Smooth muscle cell (in vitro differentiated cells): ENCODE data around the gene ZNF836. TPM values are rescaled to one million over a fixed set of nuclear protein-coding genes. Genes with fewer than 3 reads are reported as not detected.
"Not testable (repeated sequence)": the region's sequence is repeated elsewhere in the genome, so short reads cannot be mapped to it uniquely, and the experiment has no call there.

Source experiments
- DNase-seq: peaks from one replicate; lab custom pipeline; 2025; ENCODE audit not compliant: unreplicated experiment; lab: John Stamatoyannopoulos, UW
- H2AFZ ChIP-seq: fragments of 200-600 bp; sonication (generic); 2 replicates; pipeline ENCODE4 v1.6.0; 2016; ENCODE audit warnings: antibody characterized with exemption, low read depth, mild to moderate bottlenecking
- H3F3A ChIP-seq: fragments of 200-600 bp; sonication (generic); 2 replicates; pipeline ENCODE4 v1.6.0; 2017; ENCODE audit warnings: antibody characterized with exemption, low read depth
- H3K27ac ChIP-seq: fragments of 200-600 bp; sonication (generic); 2 replicates; pipeline ENCODE4 v1.5.1; 2016; ENCODE audit warnings: low read depth, mild to moderate bottlenecking
- H3K27me3 ChIP-seq: fragments of 200-600 bp; sonication (generic); 2 replicates; pipeline ENCODE4 v1.6.1; 2016; ENCODE audit warnings: low read depth, mild to moderate bottlenecking
- H3K36me3 ChIP-seq: fragments of 200-600 bp; sonication (generic); 2 replicates; pipeline ENCODE4 v1.5.1; 2016; ENCODE audit warnings: low read depth
- H3K4me1 ChIP-seq: fragments of 200-600 bp; sonication (generic); 2 replicates; pipeline ENCODE4 v1.5.1; 2016; ENCODE audit warnings: low read depth
- H3K4me2 ChIP-seq: fragments of 200-600 bp; sonication (generic); 2 replicates; pipeline ENCODE4 v1.6.0; 2016; ENCODE audit warnings: mild to moderate bottlenecking
- H3K4me3 ChIP-seq: fragments of 200-600 bp; sonication (generic); 2 replicates; pipeline ENCODE4 v1.5.1; 2016; ENCODE audit warnings: mild to moderate bottlenecking
- H3K79me2 ChIP-seq: fragments of 200-600 bp; sonication (generic); 2 replicates; pipeline ENCODE4 v1.6.0; 2016; ENCODE audit warnings: low read depth, mild to moderate bottlenecking
- H3K9ac ChIP-seq: fragments of 200-600 bp; sonication (generic); 2 replicates; pipeline ENCODE4 v1.6.0; 2016; ENCODE audit warnings: low read depth
- H3K9me3 ChIP-seq: fragments of 200-600 bp; sonication (generic); replicated peaks from 2 replicates; pipeline ENCODE4 v1.5.1; 2016; ENCODE audit warnings: low read depth
- H4K20me1 ChIP-seq: fragments of 200-600 bp; sonication (generic); 2 replicates; pipeline ENCODE4 v1.6.0; 2016; ENCODE audit warnings: low read depth
- WGBS: methylation state at CpG from one replicate; pipeline ENCODE4 v1.1.7; 2016; ENCODE audit warnings: low lambda C conversion rate; 5-methylcytosine and 5-hydroxymethylcytosine counted together
- polyA plus RNA-seq: library from polyadenylated mRNA; unstranded; fragments of >200 nt; fragmentation: Nextera tagmentation; extraction: Ambion mirVana; gene quantifications from 2 replicates; pipeline ENCODE4 v1.2.1, GENCODE V29; 2016
- total RNA-seq: library from RNA; depleted of rRNA; stranded (reverse); fragments of >200 nt; gene quantifications from 2 replicates; pipeline ENCODE4 v1.2.3, GENCODE V29; 2014
- TF ChIP-seq, protein P1 (sequence below): fragments of 200-600 bp; sonication (generic); IDR thresholded peaks from 2 replicates; pipeline ENCODE4 v1.5.1; 2017; ENCODE audit warnings: borderline replicate concordance, mild to moderate bottlenecking, antibody characterized with exemption; ENCODE audit not compliant: insufficient read depth, poor library complexity, severe bottlenecking

The ZNF836 gene
- total and polyA plus RNA-seq, 2 experiments from 2014 or later: 3.3 to 5.7 TPM

DNA sequence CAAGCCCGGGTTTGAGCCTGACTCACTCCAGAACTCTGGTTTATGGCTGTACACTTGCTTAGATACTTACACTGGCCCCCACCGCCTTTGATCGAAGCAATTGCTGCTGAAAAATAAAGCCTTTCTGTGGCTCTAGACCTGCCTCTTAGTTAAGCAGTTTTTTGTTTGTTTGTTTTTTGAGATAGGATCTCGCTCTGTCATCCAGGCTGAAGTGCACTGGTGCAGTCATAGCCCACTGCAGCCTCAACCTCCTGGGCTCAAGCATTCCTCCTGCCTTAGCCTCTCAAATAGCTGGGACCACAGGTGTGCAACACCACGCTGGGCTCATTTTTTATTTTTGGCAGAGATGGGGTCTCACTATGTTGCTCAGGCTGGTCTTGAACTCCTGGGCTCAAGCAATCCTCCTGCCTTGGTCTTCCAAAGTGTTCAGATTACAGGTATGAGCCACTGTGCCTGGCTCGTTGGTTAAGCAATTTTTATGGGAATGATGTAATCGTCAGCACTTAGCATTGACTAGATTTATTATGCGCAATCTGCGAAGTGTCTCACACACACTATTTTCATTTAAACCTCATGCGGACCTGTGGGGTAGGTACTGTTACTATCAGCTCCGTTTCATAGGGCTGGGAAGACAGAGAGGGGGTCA lies 40.6 kb upstream of the ZNF836 start:
- Histone ChIP-seq H3K9me3 (no peaks in the 10 kb centered on the region), H3K4me2 (no peak overlapping the region), H3K36me3 (peaks cover 18% of the 10 kb centered on the region), H3F3A (no peaks in the 10 kb centered on the region), H2AFZ (no peak overlapping the region), H3K4me3 (no peak overlapping the region), H3K9ac (no peak overlapping the region), H3K79me2 (peaks cover 21% of the 10 kb centered on the region), H4K20me1 (peaks cover 48% of the 10 kb centered on the region), H3K27ac (no peak overlapping the region), H3K27me3 (no peaks in the 10 kb centered on the region), H3K4me1 (no peaks in the 10 kb centered on the region)
- TF ChIP-seq, protein P1, sequence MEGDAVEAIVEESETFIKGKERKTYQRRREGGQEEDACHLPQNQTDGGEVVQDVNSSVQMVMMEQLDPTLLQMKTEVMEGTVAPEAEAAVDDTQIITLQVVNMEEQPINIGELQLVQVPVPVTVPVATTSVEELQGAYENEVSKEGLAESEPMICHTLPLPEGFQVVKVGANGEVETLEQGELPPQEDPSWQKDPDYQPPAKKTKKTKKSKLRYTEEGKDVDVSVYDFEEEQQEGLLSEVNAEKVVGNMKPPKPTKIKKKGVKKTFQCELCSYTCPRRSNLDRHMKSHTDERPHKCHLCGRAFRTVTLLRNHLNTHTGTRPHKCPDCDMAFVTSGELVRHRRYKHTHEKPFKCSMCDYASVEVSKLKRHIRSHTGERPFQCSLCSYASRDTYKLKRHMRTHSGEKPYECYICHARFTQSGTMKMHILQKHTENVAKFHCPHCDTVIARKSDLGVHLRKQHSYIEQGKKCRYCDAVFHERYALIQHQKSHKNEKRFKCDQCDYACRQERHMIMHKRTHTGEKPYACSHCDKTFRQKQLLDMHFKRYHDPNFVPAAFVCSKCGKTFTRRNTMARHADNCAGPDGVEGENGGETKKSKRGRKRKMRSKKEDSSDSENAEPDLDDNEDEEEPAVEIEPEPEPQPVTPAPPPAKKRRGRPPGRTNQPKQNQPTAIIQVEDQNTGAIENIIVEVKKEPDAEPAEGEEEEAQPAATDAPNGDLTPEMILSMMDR: no peak
- WGBS: 88% methylated on average over 11 of the region's 11 CpGs
- DNase-seq: no peak

DNA sequence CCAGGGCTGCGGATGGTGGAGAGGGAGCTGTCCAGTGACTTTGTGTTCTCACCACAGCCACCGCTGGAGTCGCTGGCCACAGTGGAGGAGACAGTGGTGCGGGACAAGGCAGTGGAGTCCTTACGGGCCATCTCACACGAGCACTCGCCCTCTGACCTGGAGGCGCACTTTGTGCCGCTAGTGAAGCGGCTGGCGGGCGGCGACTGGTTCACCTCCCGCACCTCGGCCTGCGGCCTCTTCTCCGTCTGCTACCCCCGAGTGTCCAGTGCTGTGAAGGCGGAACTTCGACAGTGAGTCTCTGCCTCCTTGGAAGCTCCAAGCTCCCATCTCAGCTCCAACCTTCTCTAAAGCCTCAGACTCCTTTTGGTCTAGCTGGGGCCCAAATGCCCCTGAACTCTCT lies 39.8 kb upstream of the ZNF836 start:
- no peaks in the 10 kb centered on the region for H3F3A ChIP-seq
- H3K4me1 ChIP-seq: no peaks in the 10 kb centered on the region
- peaks cover 17% of the 10 kb centered on the region for H3K36me3 ChIP-seq
- H3K9me3 ChIP-seq: no peaks in the 10 kb centered on the region
- H3K79me2 ChIP-seq: peaks cover 29% of the 10 kb centered on the region
- no peak overlapping the region for H2AFZ ChIP-seq
- no peak for DNase-seq
- peaks cover 56% of the 10 kb centered on the region for H4K20me1 ChIP-seq
- no peak overlapping the region for H3K4me3 ChIP-seq
- WGBS: over 99% methylated on average over 20 of the region's 20 CpGs
- TF ChIP-seq, protein P1: no peak
- no peak overlapping the region for H3K4me2 ChIP-seq
- no peak overlapping the region for H3K27ac ChIP-seq
- H3K27me3 ChIP-seq: no peaks in the 10 kb centered on the region
- H3K9ac ChIP-seq: no peak overlapping the region

GRCh38 chr19:52206481-52206880 lies 35.1 kb upstream of the ZNF836 start:
- Histone ChIP-seq H3K4me3 (no peak overlapping the region), H3F3A (no peaks in the 10 kb centered on the region), H3K4me2 (no peak overlapping the region), H3K27ac (no peak overlapping the region), H3K27me3 (no peaks in the 10 kb centered on the region), H4K20me1 (peaks cover 93% of the 10 kb centered on the region), H3K9me3 (no peaks in the 10 kb centered on the region), H3K36me3 (peaks cover 23% of the 10 kb centered on the region), H2AFZ (no peak overlapping the region), H3K9ac (no peak overlapping the region), H3K4me1 (no peaks in the 10 kb centered on the region), H3K79me2 (peaks cover 73% of the 10 kb centered on the region)
- 97% methylated on average over 5 of the region's 5 CpGs for WGBS
- TF ChIP-seq, protein P1: no peak
- DNase-seq: no peak

DNA sequence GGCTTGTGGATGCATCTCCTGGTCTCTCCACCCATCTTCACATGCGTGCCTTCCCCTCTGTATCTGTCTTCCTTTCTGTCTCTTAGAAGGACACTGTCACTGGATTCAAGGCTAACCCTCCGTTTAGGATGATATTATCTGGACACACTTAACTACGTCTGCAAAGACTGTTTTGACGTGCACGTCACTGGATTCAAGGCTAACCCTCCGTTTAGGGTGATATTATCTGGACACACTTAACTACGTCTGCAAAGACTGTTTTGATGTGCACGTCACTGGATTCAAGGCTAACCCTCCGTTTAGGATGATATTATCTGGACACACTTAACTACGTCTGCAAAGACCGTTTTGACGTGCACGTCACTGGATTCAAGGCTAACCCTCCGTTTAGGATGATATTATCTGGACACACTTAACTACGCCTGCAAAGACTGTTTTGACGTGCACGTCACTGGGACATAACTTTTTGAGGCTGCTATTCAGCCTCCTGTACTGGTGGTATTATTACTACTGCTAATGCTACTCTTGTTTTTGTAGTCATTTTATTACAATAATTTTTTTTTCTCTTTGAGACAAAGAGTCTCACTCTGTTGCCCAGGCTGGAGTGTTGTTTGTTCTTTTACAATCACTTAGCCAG lies 29.5 kb upstream of the ZNF836 start:
- Histone ChIP-seq H3K36me3 (peaks cover 29% of the 10 kb centered on the region), H3K4me2 (peak overlapping the region; percentile 5), H3K27ac (peak overlapping the region; percentile 88), H3K9ac (peak overlapping the region; percentile 33), H4K20me1 (peaks cover 100% of the 10 kb centered on the region), H3K79me2 (peaks cover 88% of the 10 kb centered on the region)
- not testable (repeated sequence) for H3K4me1 ChIP-seq, H3F3A ChIP-seq, DNase-seq, H3K9me3 ChIP-seq, H2AFZ ChIP-seq, H3K4me3 ChIP-seq, H3K27me3 ChIP-seq
- 75% methylated on average over 17 of the region's 17 CpGs for WGBS
